GM21619 (cell line): ENCODE results near the gene HRG.

Experiments used
- ATAC-seq: cut with Tn5 transposase; IDR thresholded peaks from one replicate; pipeline ENCODE4 v1.9.1; 2021; ENCODE audit not compliant: unreplicated experiment

Gene HRG

DNA sequence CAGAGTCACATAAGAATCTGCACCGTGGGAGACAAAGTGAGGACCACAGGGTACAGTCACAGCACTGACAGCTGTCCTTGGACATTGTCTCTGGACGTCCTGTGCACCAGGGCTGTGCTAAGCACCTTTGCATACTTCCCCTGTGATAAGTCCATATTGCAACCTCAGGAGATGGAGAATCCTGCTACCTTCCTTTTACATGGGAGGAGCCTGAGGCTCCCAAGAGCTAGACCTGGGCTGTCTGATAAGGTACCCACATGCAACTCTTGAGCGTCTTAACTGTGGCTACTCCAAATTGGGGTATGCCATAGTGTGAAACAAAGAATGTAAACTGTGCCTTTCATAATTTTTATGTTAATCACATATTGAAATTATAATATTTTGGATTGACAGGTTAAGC lies 28.1 kb upstream of the HRG start:
- ATAC-seq: no peak

DNA sequence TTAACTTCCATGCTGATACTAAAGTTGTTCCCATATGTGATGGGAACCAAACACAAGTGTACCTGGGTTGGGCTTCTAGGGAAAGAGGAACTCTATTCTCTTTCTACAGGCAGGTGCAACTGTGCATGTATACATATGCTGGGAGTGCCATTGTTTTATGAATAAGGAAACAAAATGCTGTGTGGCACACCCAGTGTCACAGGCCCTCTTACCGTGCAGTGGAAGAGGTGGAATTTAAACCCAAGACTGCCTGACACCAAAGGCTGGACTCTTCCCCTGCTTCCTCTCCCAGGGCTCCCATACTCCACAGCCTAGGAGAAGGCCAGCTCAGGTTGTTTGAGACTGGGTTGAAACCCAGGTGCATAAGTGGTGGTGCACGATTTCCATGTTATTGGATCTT lies 27.6 kb upstream of the HRG start:
- ATAC-seq: no peak

DNA sequence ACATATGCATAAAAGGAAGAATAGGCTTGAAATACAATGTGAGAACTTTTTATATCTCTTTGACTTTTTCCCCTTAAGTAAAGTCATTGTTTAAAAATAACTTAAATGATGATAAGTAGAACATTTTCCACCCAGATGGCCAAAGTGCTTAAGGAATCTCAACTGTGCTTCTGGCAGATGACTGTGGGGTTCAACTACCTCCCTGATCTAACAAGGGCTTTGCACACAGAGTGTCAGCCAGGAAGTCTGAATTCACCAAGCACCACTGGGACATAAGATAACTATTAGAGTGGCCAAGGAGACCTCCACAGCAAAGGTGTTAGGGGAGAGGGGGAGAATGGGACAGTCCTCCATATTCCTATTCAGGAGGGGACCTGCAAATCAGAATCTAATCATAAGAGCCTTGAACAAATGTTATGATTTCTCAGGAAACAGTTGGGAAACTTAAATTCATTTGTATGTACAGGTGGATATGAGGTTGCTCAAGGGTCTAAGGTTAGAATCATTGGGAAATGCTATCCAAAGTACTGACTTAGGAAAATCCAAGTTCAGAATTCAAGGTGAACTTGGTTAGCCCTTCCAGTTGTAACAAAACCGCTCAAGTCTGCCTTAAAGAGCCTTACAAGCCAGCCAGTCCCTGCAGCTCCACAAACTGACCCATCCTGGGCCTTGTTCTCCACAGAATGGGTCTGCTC lies 25.9 kb upstream of the HRG start, which contains the start of gene FETUB:
FETUB (plus strand) TSS at position 622 of the 695 bp plus-strand sequence; CDS start at position 684, 62 bp downstream.
- no peak for ATAC-seq

DNA sequence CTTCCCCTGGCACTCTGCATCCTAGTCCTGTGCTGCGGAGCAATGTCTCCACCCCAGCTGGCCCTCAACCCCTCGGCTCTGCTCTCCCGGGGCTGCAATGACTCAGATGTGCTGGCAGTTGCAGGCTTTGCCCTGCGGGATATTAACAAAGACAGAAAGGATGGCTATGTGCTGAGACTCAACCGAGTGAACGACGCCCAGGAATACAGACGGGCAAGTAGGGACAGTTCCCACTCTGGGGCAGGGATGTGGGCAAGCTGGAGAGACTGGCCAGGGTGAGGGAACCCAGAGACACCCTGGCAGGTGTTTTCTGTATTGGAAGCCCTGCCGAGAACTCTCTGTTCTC lies 25.4 kb upstream of the HRG start:
- no peak for ATAC-seq

- no peak for ATAC-seq
Measured at GRCh38 chr3:186640929-186641328, 24.9 kb upstream of the HRG start.

- ATAC-seq: no peak
Measured at GRCh38 chr3:186642014-186642413, 23.8 kb upstream of the HRG start.

- ATAC-seq: no peak
Measured at GRCh38 chr3:186643493-186643892, 22.3 kb upstream of the HRG start.

- ATAC-seq: no peak
Measured at GRCh38 chr3:186644683-186645082, 21.1 kb upstream of the HRG start.

GRCh38 chr3:186646106-186646505 lies 19.7 kb upstream of the HRG start:
- no peak for ATAC-seq

DNA sequence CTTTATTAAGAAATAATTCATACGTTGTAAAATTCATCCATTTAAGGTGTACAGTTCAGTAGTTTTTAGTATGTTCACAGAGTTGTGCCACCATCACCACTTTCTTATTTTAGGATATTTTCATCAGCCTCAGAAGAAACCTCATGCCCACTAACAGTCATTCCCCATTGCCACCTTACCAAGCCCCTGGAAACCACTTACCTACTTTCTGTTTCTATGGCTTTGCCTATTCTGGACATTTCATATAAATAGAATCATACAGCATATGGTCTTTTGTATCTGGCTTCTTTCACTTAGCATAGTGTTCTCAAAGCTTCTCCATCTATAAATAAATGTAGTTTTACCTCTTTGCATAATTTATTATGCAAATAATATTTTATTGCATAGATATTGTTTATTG lies 19.0 kb upstream of the HRG start:
- ATAC-seq: no peak

DNA sequence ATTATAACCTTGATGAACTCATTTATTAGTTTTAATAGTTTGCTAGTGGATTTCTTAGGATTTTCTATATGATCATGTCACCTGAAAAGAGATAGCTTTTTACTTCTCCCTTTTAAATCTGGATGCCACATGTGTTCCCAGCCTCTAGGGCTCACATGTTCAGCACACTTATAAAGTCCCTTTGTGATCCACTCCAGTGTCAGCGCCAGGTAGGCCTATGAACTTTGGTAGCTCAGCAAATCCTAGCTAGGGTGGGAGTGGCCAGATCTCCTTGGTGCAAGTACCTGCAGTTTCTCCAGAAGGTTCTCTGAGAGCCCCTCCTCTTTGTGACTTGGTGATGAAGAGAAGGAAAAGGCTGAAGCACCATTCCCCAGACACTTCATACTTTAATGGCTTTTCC lies 17.0 kb upstream of the HRG start:
- no peak for ATAC-seq

DNA sequence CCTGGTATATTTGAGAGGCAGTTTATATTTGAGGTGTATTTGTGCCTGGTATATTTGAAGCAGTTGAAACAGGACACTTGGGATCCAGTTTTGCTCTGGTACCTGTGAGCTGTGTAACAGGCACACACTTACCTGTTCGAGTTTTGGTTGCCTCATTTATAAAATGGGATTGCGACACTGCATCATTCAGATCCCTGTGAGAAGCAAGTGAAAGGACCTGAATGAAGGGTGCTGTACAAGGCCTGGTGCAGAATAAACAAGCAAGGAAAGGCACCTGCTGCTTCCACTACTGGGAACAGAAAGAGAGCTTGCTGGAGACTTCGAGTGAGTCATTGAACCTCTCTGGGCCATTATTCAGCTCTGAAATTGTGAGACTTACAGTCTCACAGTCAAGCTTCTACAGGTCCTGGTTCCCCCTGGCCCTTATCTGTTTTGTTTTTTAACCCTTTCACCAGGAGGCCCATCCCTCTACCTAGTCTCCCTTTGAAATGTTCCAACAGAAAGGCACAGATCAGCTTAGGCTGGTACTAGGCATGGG lies 14.1 kb upstream of the HRG start:
- ATAC-seq: no peak

- ATAC-seq: peak; percentile 93
Measured at GRCh38 chr3:186653080-186653707, 12.6 kb upstream of the HRG start.

GRCh38 chr3:186653984-186654383 lies 11.8 kb upstream of the HRG start:
- no peak for ATAC-seq

- no peak for ATAC-seq
Measured at GRCh38 chr3:186663361-186664118, 2.3 kb upstream of the HRG start.

- ATAC-seq: no peak
Measured at GRCh38 chr3:186664119-186664495, 1.7 kb upstream of the HRG start.

DNA sequence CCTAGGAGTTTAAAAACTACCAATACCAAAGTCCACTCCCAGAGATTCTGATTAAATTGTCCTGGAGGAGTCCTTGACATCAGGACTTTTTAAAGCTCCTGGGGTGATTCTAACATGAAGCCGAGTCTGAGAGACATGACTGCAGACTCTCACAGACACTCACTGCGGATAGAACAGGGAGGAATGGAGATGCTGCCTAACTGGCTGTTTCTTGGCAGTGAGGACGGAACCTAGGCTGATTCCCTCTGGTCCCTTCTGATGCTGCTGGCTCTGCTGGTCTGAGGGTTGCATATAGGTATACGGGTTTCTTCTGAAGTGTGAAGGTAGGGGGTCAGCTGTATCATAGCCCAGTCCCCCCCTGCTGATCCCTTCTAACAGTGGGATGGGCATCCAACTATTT lies 1.3 kb upstream of the HRG start:
- no peak for ATAC-seq

GRCh38 chr3:186668426-186668825 lies 2.6 kb downstream of the HRG start:
- ATAC-seq: no peak

- ATAC-seq: no peak
Measured at GRCh38 chr3:186669378-186670084, 3.7 kb downstream of the HRG start.

DNA sequence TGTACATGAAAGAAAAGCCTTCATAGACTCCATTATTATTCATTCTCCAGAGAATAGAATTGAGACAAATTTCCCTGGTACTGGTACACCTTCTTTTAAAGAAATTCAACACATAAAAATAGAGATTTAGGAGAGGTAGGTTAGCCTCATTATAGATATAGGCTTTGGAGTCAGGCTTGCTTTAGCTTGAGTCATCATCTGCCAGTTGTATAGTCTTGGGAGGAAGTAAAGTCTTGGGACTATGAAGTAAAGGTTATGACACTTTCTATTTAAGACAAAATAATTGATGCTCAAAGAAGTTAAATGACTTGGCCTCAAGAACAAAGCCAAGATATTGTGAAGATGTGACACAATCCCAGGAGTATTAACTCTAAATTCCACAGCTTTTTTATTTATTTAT lies 4.3 kb downstream of the HRG start:
- no peak for ATAC-seq

DNA sequence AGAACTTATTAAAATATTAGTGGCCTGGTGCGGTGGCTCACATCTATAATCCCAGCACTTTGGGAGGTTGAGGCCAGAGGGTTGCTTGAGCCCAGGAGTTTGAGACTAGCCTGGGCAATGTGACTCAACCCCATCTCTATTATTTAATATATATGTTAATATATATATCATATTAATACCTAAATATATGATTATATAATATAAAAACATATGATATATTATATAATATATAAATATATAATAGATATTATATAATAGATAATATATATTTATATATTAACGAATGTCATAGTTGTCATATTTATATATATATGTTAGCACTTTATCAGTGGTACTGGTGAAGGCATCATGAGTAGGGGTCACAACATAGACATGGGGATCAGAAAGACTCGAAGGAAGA lies 5.2 kb downstream of the HRG start:
- ATAC-seq: no peak
